Hematopoietic multipotent progenitor cell treated with erythropoietin and hydrocortisone succinate and interleukin-3 and kit ligand, for 17 days (in vitro differentiated cells): Measurements from ENCODE around the gene ALDH5A1.
A peak's percentile ranks its signal among the peaks of the same experiment; 100 is the strongest.

Source experiments
- DNase-seq: peaks from one replicate; pipeline ENCODE4 v3.0.0-alpha.2; 2015; ENCODE audit warnings: low spot score

ALDH5A1 gene

GRCh38 chr6:24569811-24570210 lies 75.0 kb downstream of the ALDH5A1 start:
- no peak for DNase-seq

GRCh38 chr6:24571361-24571760 lies 76.6 kb downstream of the ALDH5A1 start:
- no peak for DNase-seq

- no peak for DNase-seq
Observed at GRCh38 chr6:24574809-24575208, 80.0 kb downstream of the ALDH5A1 start.

- no peak for DNase-seq
Observed at GRCh38 chr6:24576447-24576846, 81.7 kb downstream of the ALDH5A1 start.

- peak; percentile 79 for DNase-seq
Observed at GRCh38 chr6:24581084-24581669, 86.4 kb downstream of the ALDH5A1 start.

- peak; percentile 84 for DNase-seq
Observed at GRCh38 chr6:24583463-24584381, 89.0 kb downstream of the ALDH5A1 start.

GRCh38 chr6:24584382-24584720 lies 89.6 kb downstream of the ALDH5A1 start:
- no peak for DNase-seq
